Osteoblast (primary cell): Measurements from ENCODE around the gene RARA. TPM values are rescaled to one million over a fixed set of nuclear protein-coding genes. Genes with fewer than 3 reads are reported as not detected.

Experiments used
- DNase-seq: peaks from one replicate; pipeline ENCODE4 v3.0.0; 2011; ENCODE audit warnings: low spot score, mixed read lengths; ENCODE audit not compliant: insufficient read length; ENCODE audit errors: missing footprints
- H2AFZ ChIP-seq: 2 replicates; pipeline ENCODE4 v1.6.0; 2011; ENCODE audit warnings: mild to moderate bottlenecking, low read length
- H3K27ac ChIP-seq: 2 replicates; pipeline ENCODE4 v1.5.1; 2011; ENCODE audit warnings: mild to moderate bottlenecking, low read depth, low read length, moderate library complexity
- H3K27me3 ChIP-seq: 2 replicates; pipeline ENCODE4 v1.6.0; 2012; ENCODE audit warnings: mild to moderate bottlenecking, control low read depth, inconsistent platforms, low read length, moderate library complexity; ENCODE audit not compliant: insufficient read depth
- H3K36me3 ChIP-seq: 2 replicates; pipeline ENCODE4 v1.5.1; 2011; ENCODE audit warnings: mild to moderate bottlenecking, low read length, control low read depth, moderate library complexity; ENCODE audit not compliant: insufficient read depth
- H3K4me1 ChIP-seq: 2 replicates; pipeline ENCODE4 v1.5.1; 2011; ENCODE audit warnings: mild to moderate bottlenecking, low read length, control low read depth, moderate library complexity; ENCODE audit not compliant: insufficient read depth
- H3K4me2 ChIP-seq: 2 replicates; pipeline ENCODE4 v1.6.0; 2011; ENCODE audit warnings: mild to moderate bottlenecking, low read length; ENCODE audit not compliant: insufficient read depth
- H3K4me3 ChIP-seq: fragments of 200-600 bp; sonication (generic); 3 replicates; pipeline ENCODE4 v1.5.1; 2012; ENCODE audit warnings: mild to moderate bottlenecking, low read length, inconsistent platforms; ENCODE audit not compliant: insufficient read depth
- H3K79me2 ChIP-seq: 2 replicates; pipeline ENCODE4 v1.6.0; 2012; ENCODE audit warnings: mild to moderate bottlenecking, low read length, control low read depth, inconsistent platforms; ENCODE audit not compliant: insufficient read depth
- H3K9me3 ChIP-seq: 2 replicates; pipeline ENCODE4 v1.5.1; 2011; ENCODE audit warnings: low read depth, low read length, control low read depth
- H4K20me1 ChIP-seq: 2 replicates; pipeline ENCODE4 v1.6.0; 2012; ENCODE audit warnings: mild to moderate bottlenecking, low read length, control low read depth; ENCODE audit not compliant: insufficient read depth
- total RNA-seq: library from RNA; depleted of rRNA; stranded (reverse); fragments of >200 nt; gene quantifications from 2 replicates; pipeline ENCODE4 v1.2.3, GENCODE V29; 2012
- TF ChIP-seq, protein P1 (sequence below): IDR thresholded peaks from 2 replicates; pipeline ENCODE4 v1.5.1; 2011; ENCODE audit warnings: mild to moderate bottlenecking, low read depth, low read length, moderate library complexity; ENCODE audit errors: extremely low read depth

The RARA gene
- total RNA-seq, 1 donor = 31.1 TPM

DNA sequence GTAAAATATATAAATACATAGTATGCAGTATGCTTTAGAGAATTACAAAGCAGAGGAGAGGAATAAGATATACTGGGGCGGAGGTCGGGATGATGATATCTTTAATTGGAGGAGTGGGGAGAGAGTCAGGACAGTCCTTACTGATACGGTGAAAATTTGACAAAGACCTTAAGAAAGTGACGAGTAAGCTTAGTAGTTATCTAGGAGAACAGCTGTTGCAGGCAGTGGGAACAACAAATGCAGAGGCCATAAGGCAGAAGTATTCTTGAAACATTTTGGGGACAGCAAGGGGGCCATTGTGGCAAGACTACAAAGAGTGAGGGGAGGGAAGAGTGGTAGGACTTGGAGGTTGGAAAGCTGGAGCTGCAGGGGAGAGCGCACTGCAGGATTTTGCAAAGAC, 43.6 kb upstream of the RARA start:
- Histone ChIP-seq H3K79me2 (peaks cover 21% of the 10 kb centered on the region), H3K4me2 (no peak overlapping the region), H3K36me3 (peaks cover 43% of the 10 kb centered on the region), H3K27me3 (no peaks in the 10 kb centered on the region), H3K9me3 (no peaks in the 10 kb centered on the region), H3K4me3 (no peak overlapping the region), H2AFZ (no peak overlapping the region), H4K20me1 (peaks cover 6% of the 10 kb centered on the region), H3K4me1 (no peaks in the 10 kb centered on the region), H3K27ac (no peak overlapping the region)
- DNase-seq = no peak
- TF ChIP-seq, protein P1, sequence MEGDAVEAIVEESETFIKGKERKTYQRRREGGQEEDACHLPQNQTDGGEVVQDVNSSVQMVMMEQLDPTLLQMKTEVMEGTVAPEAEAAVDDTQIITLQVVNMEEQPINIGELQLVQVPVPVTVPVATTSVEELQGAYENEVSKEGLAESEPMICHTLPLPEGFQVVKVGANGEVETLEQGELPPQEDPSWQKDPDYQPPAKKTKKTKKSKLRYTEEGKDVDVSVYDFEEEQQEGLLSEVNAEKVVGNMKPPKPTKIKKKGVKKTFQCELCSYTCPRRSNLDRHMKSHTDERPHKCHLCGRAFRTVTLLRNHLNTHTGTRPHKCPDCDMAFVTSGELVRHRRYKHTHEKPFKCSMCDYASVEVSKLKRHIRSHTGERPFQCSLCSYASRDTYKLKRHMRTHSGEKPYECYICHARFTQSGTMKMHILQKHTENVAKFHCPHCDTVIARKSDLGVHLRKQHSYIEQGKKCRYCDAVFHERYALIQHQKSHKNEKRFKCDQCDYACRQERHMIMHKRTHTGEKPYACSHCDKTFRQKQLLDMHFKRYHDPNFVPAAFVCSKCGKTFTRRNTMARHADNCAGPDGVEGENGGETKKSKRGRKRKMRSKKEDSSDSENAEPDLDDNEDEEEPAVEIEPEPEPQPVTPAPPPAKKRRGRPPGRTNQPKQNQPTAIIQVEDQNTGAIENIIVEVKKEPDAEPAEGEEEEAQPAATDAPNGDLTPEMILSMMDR = no peak

DNA sequence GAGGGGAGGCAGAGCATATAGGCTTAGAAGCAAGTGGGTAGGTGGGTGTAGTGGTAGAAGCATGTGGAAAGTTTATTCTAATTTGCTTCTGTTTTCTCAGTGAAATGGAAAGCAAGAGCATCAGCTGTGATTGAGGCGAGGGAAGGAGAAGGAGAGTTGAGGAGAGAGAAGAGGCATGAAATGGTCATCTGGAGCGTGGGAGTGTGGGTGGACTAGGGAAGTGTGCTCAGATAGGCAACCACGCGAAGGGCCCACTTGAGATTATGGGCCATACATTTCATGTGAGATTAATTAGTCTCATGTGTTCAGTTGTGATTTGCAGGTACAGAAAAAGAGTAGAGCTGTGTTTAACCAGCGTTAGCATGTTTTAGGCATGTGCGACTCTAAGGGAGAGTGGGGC, 42.1 kb upstream of the RARA start:
- DNase-seq = no peak
- peaks cover 6% of the 10 kb centered on the region for H4K20me1 ChIP-seq
- H2AFZ ChIP-seq = no peak overlapping the region
- no peak overlapping the region for H3K27ac ChIP-seq
- H3K4me1 ChIP-seq = no peaks in the 10 kb centered on the region
- peaks cover 47% of the 10 kb centered on the region for H3K36me3 ChIP-seq
- no peak overlapping the region for H3K4me3 ChIP-seq
- TF ChIP-seq, protein P1 = no peak
- H3K4me2 ChIP-seq = no peak overlapping the region
- no peaks in the 10 kb centered on the region for H3K27me3 ChIP-seq
- H3K9me3 ChIP-seq = no peaks in the 10 kb centered on the region
- peaks cover 25% of the 10 kb centered on the region for H3K79me2 ChIP-seq

DNA sequence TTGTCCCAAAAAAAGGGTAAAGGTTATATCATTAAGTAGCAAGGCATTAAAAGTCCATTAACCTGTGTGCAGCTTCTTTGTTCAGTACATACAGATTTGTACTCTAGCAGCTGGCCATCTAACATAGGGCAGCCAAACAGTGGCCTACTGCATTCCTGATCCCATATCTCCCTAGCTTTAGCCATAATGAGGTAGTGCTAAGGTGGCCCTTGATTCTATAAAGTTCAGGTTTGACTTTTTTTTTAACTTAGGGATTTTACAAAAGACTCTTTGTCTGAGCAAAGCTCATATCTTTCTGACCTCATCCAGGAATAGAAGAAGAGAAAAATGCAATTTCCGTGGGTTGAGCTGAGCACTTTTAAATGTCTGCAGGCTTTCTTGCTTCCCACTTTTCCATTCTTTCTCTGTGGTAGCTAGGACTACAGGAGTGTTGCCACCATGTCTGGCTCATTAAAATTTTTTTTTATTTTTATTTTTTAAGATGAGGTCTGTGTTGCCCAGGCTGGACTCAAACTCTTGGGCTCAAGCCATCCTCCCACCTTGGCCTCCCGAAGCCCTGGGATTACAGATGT, 40.8 kb upstream of the RARA start:
- H3K4me3 ChIP-seq = no peak overlapping the region
- no peaks in the 10 kb centered on the region for H3K4me1 ChIP-seq
- no peaks in the 10 kb centered on the region for H3K27me3 ChIP-seq
- no peak overlapping the region for H3K27ac ChIP-seq
- H3K36me3 ChIP-seq = peaks cover 38% of the 10 kb centered on the region
- no peak for DNase-seq
- H3K79me2 ChIP-seq = peaks cover 13% of the 10 kb centered on the region
- H2AFZ ChIP-seq = no peak overlapping the region
- no peaks in the 10 kb centered on the region for H3K9me3 ChIP-seq
- no peaks in the 10 kb centered on the region for H4K20me1 ChIP-seq
- TF ChIP-seq, protein P1 = no peak
- H3K4me2 ChIP-seq = no peak overlapping the region

DNA sequence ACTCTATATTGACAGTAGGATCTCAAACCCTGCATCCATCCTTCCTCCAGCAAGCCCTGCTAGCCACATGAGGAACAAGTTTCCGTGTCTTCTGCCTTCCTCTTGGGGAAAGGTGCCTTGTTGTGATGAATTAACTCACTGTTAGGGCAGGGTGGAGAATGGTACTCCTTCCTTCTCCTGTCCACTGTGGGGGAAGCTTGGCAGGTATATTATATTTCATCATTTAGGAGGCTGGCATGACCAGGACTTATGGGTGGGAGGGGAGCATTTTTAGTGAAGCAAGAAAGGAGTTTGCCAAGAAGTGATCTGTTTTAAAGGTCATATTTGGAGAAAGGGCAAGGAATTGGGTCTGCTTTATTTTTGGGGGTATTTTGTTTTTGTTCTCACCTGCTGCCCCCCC, 30.6 kb upstream of the RARA start:
- H2AFZ ChIP-seq = no peak overlapping the region
- H4K20me1 ChIP-seq = no peaks in the 10 kb centered on the region
- H3K79me2 ChIP-seq = peaks cover 2% of the 10 kb centered on the region
- no peaks in the 10 kb centered on the region for H3K27me3 ChIP-seq
- TF ChIP-seq, protein P1 = no peak
- no peak overlapping the region for H3K27ac ChIP-seq
- H3K4me3 ChIP-seq = no peak overlapping the region
- H3K4me2 ChIP-seq = no peak overlapping the region
- peaks cover 8% of the 10 kb centered on the region for H3K4me1 ChIP-seq
- DNase-seq = no peak
- peaks cover 67% of the 10 kb centered on the region for H3K36me3 ChIP-seq
- no peaks in the 10 kb centered on the region for H3K9me3 ChIP-seq
